HepG2 (cell line): ENCODE measurements around the gene GLRA3. TPM values are rescaled to one million over a fixed set of nuclear protein-coding genes. Genes with fewer than 3 reads are reported as not detected.

Source experiments
- ATAC-seq: fragments of 200-7000 bp; cut with Tn5 transposase; 3 replicates; pipeline ENCODE4 v1.9.1; 2020; ENCODE audit warnings: mild to moderate bottlenecking, moderate library complexity
- BruUV-seq: library from RNA; stranded (reverse); fragments of 400-500 nt; replicated peaks from 2 replicates; lab custom pipeline; 2021; lab: Mats Ljungman, UMichigan
- CTCF ChIA-PET: fragments of 300-600 bp; formaldehyde crosslinking; extraction: SDS; loops from one replicate; lab custom pipeline; 2021; ENCODE audit warnings: low total read pairs, inconsistent platforms, low intra/inter-chr PET ratio; lab: Yijun Ruan, JAX
- POLR2A ChIA-PET: fragments of 350-600 bp; sonication (Branson Sonifier 250); formaldehyde crosslinking; loops from one replicate; lab custom pipeline; 2020; ENCODE audit warnings: antibody characterized with exemption, inconsistent platforms; lab: Yijun Ruan, JAX
- DNase-seq: peaks from one replicate; pipeline ENCODE4 v3.0.0-alpha.2; 2015; ENCODE audit warnings: low spot score
- FAIRE-seq: peaks from 3 replicates; lab custom pipeline; 2011; peaks lifted over from hg19 to GRCh38; lab: Jason Lieb, UNC
- H2AFZ ChIP-seq: one replicate; pipeline ENCODE4 v1.6.1; 2011; ENCODE audit warnings: low read length, inconsistent platforms
- H3K27ac ChIP-seq: fragments of 300-600 bp; 3 replicates; pipeline ENCODE4 v1.8.0; 2011; ENCODE audit warnings: mixed run types, mild to moderate bottlenecking, mixed read lengths, low read length, inconsistent platforms; ENCODE audit not compliant: insufficient read depth; ENCODE audit errors: extremely low read length
- H3K27me3 ChIP-seq, 2 experiments: fragments of 200-600 bp in 1 of 2; 2 replicates in 1 of 2; 3 replicates in 1 of 2; pipeline versions ENCODE4 v1.6.0 to v1.8.0; 2011; ENCODE audit warnings: low read length in 2 of 2, mild to moderate bottlenecking in 2 of 2, moderate library complexity in 2 of 2, inconsistent platforms in 1 of 2; ENCODE audit not compliant: insufficient read depth in 2 of 2, control insufficient read depth in 1 of 2
- H3K36me3 ChIP-seq, 2 experiments: fragments of 200-600 bp in 1 of 2; replicated peaks in 1 of 2; 2 replicates in 1 of 2; 3 replicates in 1 of 2; pipeline versions ENCODE4 v1.5.1 to v1.8.0; 2011; ENCODE audit warnings: low read length in 2 of 2, inconsistent platforms in 1 of 2; ENCODE audit not compliant: insufficient read depth in 2 of 2, control insufficient read depth in 1 of 2
- H3K4me1 ChIP-seq: 2 replicates; pipeline ENCODE4 v1.5.1; 2012; ENCODE audit warnings: low read length, inconsistent platforms; ENCODE audit not compliant: insufficient read depth
- H3K4me2 ChIP-seq: 2 replicates; pipeline ENCODE4 v1.6.0; 2011; ENCODE audit warnings: low read depth, low read length, inconsistent platforms
- H3K4me3 ChIP-seq, 3 experiments: fragments of 200-600 bp in 1 of 3; sonication (generic), shearing (Covaris generic) in 1 of 3; replicated peaks in 1 of 3; 2 replicates each; pipeline ENCODE4 v1.5.1; 2011 to 2016; ENCODE audit warnings: low read length in 3 of 3, inconsistent platforms in 2 of 3, low read depth in 2 of 3, mild to moderate bottlenecking in 2 of 3, control low read depth in 1 of 3, mixed read lengths in 1 of 3; ENCODE audit not compliant: insufficient read depth in 1 of 3
- H3K79me2 ChIP-seq: one replicate; pipeline ENCODE4 v1.6.1; 2011; ENCODE audit warnings: low read length, inconsistent platforms; ENCODE audit not compliant: insufficient read depth
- H3K9ac ChIP-seq: 2 replicates; pipeline ENCODE4 v1.6.0; 2011; ENCODE audit warnings: mild to moderate bottlenecking, low read depth, low read length, inconsistent platforms; ENCODE audit not compliant: insufficient read depth
- H3K9me3 ChIP-seq: 2 replicates; pipeline ENCODE4 v1.5.1; 2012; ENCODE audit warnings: mild to moderate bottlenecking, low read length
- H4K20me1 ChIP-seq: 2 replicates; pipeline ENCODE4 v1.6.0; 2011; ENCODE audit warnings: inconsistent platforms, mild to moderate bottlenecking, low read length, moderate library complexity; ENCODE audit not compliant: insufficient read depth
- ATAD3A ChIP-seq: sonication (generic); formaldehyde crosslinking; IDR thresholded peaks from 2 replicates; pipeline ENCODE4 v1.4.0; 2020; ENCODE audit warnings: missing genetic modification reagents
- CEBPG ChIP-seq: IDR thresholded peaks from 2 replicates; pipeline ENCODE4 v1.6.1; 2016
- PHF8 ChIP-seq: sonication (generic); formaldehyde crosslinking; IDR thresholded peaks from 2 replicates; pipeline ENCODE4 v1.5.0; 2020; ENCODE audit warnings: missing genetic modification reagents
- ZNF10 ChIP-seq: sonication (generic); formaldehyde crosslinking; IDR thresholded peaks from 2 replicates; pipeline ENCODE4 v1.4.0; 2020; ENCODE audit warnings: mild to moderate bottlenecking, low read depth, missing genetic modification reagents, borderline replicate concordance
- ZNF205 ChIP-seq: IDR thresholded peaks from 2 replicates; pipeline ENCODE4 v1.6.1; 2018; ENCODE audit warnings: missing biosample characterization, missing genetic modification reagents
- ZNF460 ChIP-seq: sonication (generic); formaldehyde crosslinking; IDR thresholded peaks from 2 replicates; pipeline ENCODE4 v1.5.1; 2020; ENCODE audit warnings: missing genetic modification reagents, mild to moderate bottlenecking, borderline replicate concordance
- ZNF652 ChIP-seq: IDR thresholded peaks from 2 replicates; pipeline ENCODE4 v1.6.1; 2016; ENCODE audit warnings: low read depth, borderline replicate concordance
- ZNF674 ChIP-seq: sonication (generic); formaldehyde crosslinking; IDR thresholded peaks from 2 replicates; pipeline ENCODE4 v1.5.0; 2020; ENCODE audit warnings: low read depth, mild to moderate bottlenecking, missing genetic modification reagents
- WGBS: methylation state at CpG from one replicate; pipeline ENCODE4 v1.1.6; 2017; ENCODE audit warnings: low lambda C conversion rate; 5-methylcytosine and 5-hydroxymethylcytosine counted together
- in situ Hi-C: cut with HindIII; loops from 2 replicates; pipeline ENCODE4 v1.10.0; 2017; ENCODE audit warnings: low pct_unique_long_range_greater_than_20kb; ENCODE audit not compliant: extremely low pct_ligation_motif_present
- intact Hi-C: fragments of 100-400 bp; cut with micrococcal nuclease; formaldehyde crosslinking; loops from one replicate; pipeline ENCODE4 v1.10.0; 2022; ENCODE audit not compliant: unreplicated experiment
- polyA plus RNA-seq, 8 experiments: library from polyadenylated mRNA; depleted of rRNA in 3 of 8; stranded (reverse) in 7 of 8; unstranded in 1 of 8; fragments of >200 nt; fragmentation: Illumina TruSeq in 4 of 8; extraction: Trizol in 4 of 8; gene quantifications; 2 replicates each; pipeline versions ENCODE4 v1.2.1 to v1.2.3, GENCODE V29; 2011 to 2016; ENCODE audit warnings: low read depth in 4 of 8, missing spikeins in 1 of 8, mixed read lengths in 1 of 8; ENCODE audit not compliant: insufficient read depth in 1 of 8
- total RNA-seq, 5 experiments: library from RNA; depleted of rRNA; stranded (reverse); fragments of >200 nt; fragmentation: Illumina TruSeq; extraction: Trizol; gene quantifications; 2 replicates each; pipeline ENCODE4 v1.2.3, GENCODE V29; 2016; ENCODE audit warnings: low read depth in 1 of 5
- TF ChIP-seq, protein P1 (sequence below): IDR thresholded peaks from 2 replicates; pipeline ENCODE4 v1.6.1; 2016; ENCODE audit warnings: control low read depth
- TF ChIP-seq, protein P2 (sequence below): IDR thresholded peaks from 2 replicates; pipeline ENCODE4 v1.6.1; 2016; ENCODE audit warnings: low read depth
- TF ChIP-seq, protein P3 (sequence below): sonication (generic); formaldehyde crosslinking; IDR thresholded peaks from 2 replicates; pipeline ENCODE4 v1.5.0; 2020; ENCODE audit warnings: missing genetic modification reagents

Gene GLRA3
- total and polyA plus RNA-seq, 2 of the 13 experiments (the other 11 are each of a cell fraction or from before 2014, with no cell fraction given), result not detected

DNA sequence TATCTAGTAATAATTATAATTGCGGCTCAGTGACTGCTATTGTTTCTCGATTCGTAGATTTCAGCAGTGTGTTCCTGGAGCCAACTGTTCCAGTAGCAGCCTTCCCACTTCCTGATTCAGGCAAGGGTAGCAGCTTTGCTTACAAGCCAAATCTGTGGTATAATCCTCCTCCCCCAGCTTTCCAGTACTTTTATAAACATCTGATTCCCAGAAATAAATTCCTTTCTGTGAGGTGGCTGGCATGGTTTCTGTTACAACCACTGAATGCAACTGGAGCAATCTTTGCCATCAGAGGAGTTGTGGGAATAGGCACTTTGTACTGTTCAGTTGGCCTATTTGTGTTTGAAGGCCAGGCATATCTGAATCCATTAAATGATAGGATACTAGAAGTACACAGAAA lies 80.0 kb downstream of the GLRA3 start:
- ChIA-PET CTCF (no interaction called here), POLR2A (no interaction called here)
- Histone ChIP-seq H3K79me2 (no peaks in the 10 kb centered on the region), H3K9me3 (peaks cover 13% of the 10 kb centered on the region; the same call in 1 of the 2 replicates), H3K4me1 (no peaks in the 10 kb centered on the region), H3K27me3 (no peaks in the 10 kb centered on the region), H3K4me3 (no peak overlapping the region), H3K9ac (no peak overlapping the region), H3K27ac (no peak overlapping the region), H2AFZ (no peak overlapping the region), H4K20me1 (no peaks in the 10 kb centered on the region), H3K36me3 (no peaks in the 10 kb centered on the region), H3K4me2 (no peak overlapping the region)
- intact Hi-C loops (no loop called here), in situ Hi-C loops (no loop called here)
- FAIRE-seq (no peak), ATAC-seq (no peak), DNase-seq (no peak)
- BruUV-seq, result no TSS peak
- WGBS, result 39% methylated on average over 3 of the region's 3 CpGs
- no peak for TF ChIP-seq ZNF460
- no peak for TF ChIP-seq ZNF652 (CRISPR knock-in tag)
- no peak for TF ChIP-seq ZNF674 (CRISPR knock-in tag)
- TF ChIP-seq, protein P1, sequence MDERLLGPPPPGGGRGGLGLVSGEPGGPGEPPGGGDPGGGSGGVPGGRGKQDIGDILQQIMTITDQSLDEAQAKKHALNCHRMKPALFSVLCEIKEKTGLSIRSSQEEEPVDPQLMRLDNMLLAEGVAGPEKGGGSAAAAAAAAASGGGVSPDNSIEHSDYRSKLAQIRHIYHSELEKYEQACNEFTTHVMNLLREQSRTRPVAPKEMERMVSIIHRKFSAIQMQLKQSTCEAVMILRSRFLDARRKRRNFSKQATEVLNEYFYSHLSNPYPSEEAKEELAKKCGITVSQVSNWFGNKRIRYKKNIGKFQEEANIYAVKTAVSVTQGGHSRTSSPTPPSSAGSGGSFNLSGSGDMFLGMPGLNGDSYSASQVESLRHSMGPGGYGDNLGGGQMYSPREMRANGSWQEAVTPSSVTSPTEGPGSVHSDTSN, result no peak
- TF ChIP-seq ZNF10 (CRISPR knock-in tag), result no peak
- TF ChIP-seq ATAD3A, result no peak
- TF ChIP-seq ZNF205 (CRISPR knock-in tag), result no peak
- TF ChIP-seq, protein P2, sequence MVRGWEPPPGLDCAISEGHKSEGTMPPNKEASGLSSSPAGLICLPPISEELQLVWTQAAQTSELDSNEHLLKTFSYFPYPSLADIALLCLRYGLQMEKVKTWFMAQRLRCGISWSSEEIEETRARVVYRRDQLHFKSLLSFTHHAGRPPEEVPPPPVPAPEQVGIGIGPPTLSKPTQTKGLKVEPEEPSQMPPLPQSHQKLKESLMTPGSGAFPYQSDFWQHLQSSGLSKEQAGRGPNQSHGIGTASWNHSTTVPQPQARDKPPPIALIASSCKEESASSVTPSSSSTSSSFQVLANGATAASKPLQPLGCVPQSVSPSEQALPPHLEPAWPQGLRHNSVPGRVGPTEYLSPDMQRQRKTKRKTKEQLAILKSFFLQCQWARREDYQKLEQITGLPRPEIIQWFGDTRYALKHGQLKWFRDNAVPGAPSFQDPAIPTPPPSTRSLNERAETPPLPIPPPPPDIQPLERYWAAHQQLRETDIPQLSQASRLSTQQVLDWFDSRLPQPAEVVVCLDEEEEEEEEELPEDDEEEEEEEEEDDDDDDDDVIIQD, result no peak
- TF ChIP-seq CEBPG, result no peak
- TF ChIP-seq PHF8 (CRISPR knock-in tag), result no peak
- TF ChIP-seq, protein P3, sequence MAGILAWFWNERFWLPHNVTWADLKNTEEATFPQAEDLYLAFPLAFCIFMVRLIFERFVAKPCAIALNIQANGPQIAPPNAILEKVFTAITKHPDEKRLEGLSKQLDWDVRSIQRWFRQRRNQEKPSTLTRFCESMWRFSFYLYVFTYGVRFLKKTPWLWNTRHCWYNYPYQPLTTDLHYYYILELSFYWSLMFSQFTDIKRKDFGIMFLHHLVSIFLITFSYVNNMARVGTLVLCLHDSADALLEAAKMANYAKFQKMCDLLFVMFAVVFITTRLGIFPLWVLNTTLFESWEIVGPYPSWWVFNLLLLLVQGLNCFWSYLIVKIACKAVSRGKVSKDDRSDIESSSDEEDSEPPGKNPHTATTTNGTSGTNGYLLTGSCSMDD, result no peak
